Hepatocyte (in vitro differentiated cells): Measurements from ENCODE around the gene PLSCR4.

Experiments used
- CTCF ChIP-seq: fragments of 200-600 bp; sonication (generic); IDR thresholded peaks from 2 replicates; pipeline ENCODE4 v1.5.1; 2016; ENCODE audit warnings: antibody characterized with exemption, mild to moderate bottlenecking; ENCODE audit not compliant: poor library complexity
- EZH2 ChIP-seq: fragments of 200-600 bp; sonication (generic); IDR thresholded peaks from 2 replicates; pipeline ENCODE4 v1.6.1; 2016; ENCODE audit warnings: antibody characterized with exemption, mild to moderate bottlenecking, borderline replicate concordance
- EZH2phosphoT487 ChIP-seq: fragments of 200-600 bp; sonication (generic); IDR thresholded peaks from one replicate; pipeline ENCODE4 v1.6.1; 2018; ENCODE audit warnings: antibody characterized with exemption, mild to moderate bottlenecking, low read depth, moderate library complexity; ENCODE audit not compliant: unreplicated experiment, severe bottlenecking

GRCh38 chr3:146157325-146158060, 93.4 kb downstream of the PLSCR4 start:
- no peak for TF ChIP-seq EZH2
- no peak for TF ChIP-seq CTCF
- TF ChIP-seq EZH2phosphoT487, result no peak
